GM10266 (cell line): Measurements from ENCODE around the gene PSENEN.

Experiments used
- DNase-seq: peaks from one replicate; pipeline ENCODE4 v3.0.0; 2012; ENCODE audit errors: extremely low spot score
- CTCF ChIP-seq: IDR thresholded peaks from 2 replicates; pipeline ENCODE4 v1.5.1; 2012; ENCODE audit warnings: mild to moderate bottlenecking, low read depth; ENCODE audit not compliant: control insufficient read depth, insufficient read depth; ENCODE audit errors: missing control alignments

The PSENEN gene

GRCh38 chr19:35725216-35725861, 20.1 kb upstream of the PSENEN start:
- DNase-seq, result no peak
- TF ChIP-seq CTCF, result no peak

- no peak for DNase-seq
- no peak for TF ChIP-seq CTCF
These were observed 18.1 kb upstream of the PSENEN start for GRCh38 chr19:35727053-35727955.

- no peak for TF ChIP-seq CTCF
- DNase-seq, result no peak
These were observed 17.3 kb upstream of the PSENEN start for GRCh38 chr19:35727956-35728706.

- DNase-seq, result no peak
- no peak for TF ChIP-seq CTCF
These were observed 16.4 kb upstream of the PSENEN start for GRCh38 chr19:35729021-35729420.

- DNase-seq, result no peak
- no peak for TF ChIP-seq CTCF
These were observed 15.7 kb upstream of the PSENEN start for GRCh38 chr19:35729763-35730162.

GRCh38 chr19:35730326-35730725, 15.1 kb upstream of the PSENEN start:
- no peak for TF ChIP-seq CTCF
- no peak for DNase-seq
